Left colon (tissue), 2 donors: ENCODE results near the gene MEIS3. TPM values are rescaled to one million over a fixed set of nuclear protein-coding genes. Genes with fewer than 3 reads are reported as not detected.
"Not testable (repeated sequence)": the region's sequence is repeated elsewhere in the genome, so short reads cannot be mapped to it uniquely, and the experiment has no call there.

Experiments used
- ATAC-seq: fragments of 200-7000 bp; cut with Tn5 transposase; one replicate; pipeline ENCODE4 v1.9.1; 2020; ENCODE audit warnings: mild to moderate bottlenecking, moderate library complexity
- DNase-seq, 2 donors: peaks; one replicate each; pipeline ENCODE4 v3.0.0-alpha.2; 2020
- intact Hi-C, 2 donors: fragments of 100-400 bp; cut with DNase I in 1 of 2; cut with micrococcal nuclease in 1 of 2; formaldehyde crosslinking; loops; one replicate each; pipeline versions ENCODE4 v1.11.2 to v1.14.0; 2022; cut with DNase I, micrococcal nuclease
- total RNA-seq, 2 donors: library from RNA; stranded (reverse); fragmentation: NEBNext Ultra II Directional; extraction: Animal tissue kit (Norgen Biotek cat#: 25700); gene quantifications; one replicate each; pipeline ENCODE4 v1.2.1, GENCODE V29; 2021
- donor health status: DM: no; HTN: no; CAD: no.
- donor health status: DM: yes; HTN: yes; CAD: no.

Gene MEIS3
- total RNA-seq, 2 donors from 2014 or later, result 2.5 to 2.7 TPM

- DNase-seq (no peak), ATAC-seq (no peak)
- intact Hi-C loops, result loop anchor here in 1 of 2 donors (10.0 kb wide), 1 partner anchor 127 kb away; no protein-coding TSS in a partner anchor
Measured at GRCh38 chr19:47421244-47421786, 2.0 kb upstream of the MEIS3 start.

GRCh38 chr19:47419789-47420188 is 462 bp upstream of the MEIS3 start:
- intact Hi-C loops, result loop anchor here in 1 of 2 donors (10.0 kb wide), 1 partner anchor 125 kb away; no protein-coding TSS in a partner anchor
- no peak for ATAC-seq
- no peak for DNase-seq

GRCh38 chr19:47418692-47419029 is 666 bp downstream of the MEIS3 start:
- DNase-seq (no peak), ATAC-seq (no peak)
- intact Hi-C loops, result no loop called here

- intact Hi-C loops, result no loop called here
- DNase-seq (no peak), ATAC-seq (no peak)
Measured at GRCh38 chr19:47417746-47418691, 1.3 kb downstream of the MEIS3 start.

- intact Hi-C loops, result no loop called here
- DNase-seq, result no peak
- no peak for ATAC-seq
Measured at GRCh38 chr19:47417107-47417745, 2.1 kb downstream of the MEIS3 start.

- intact Hi-C loops, result no loop called here
- ATAC-seq, result no peak
- DNase-seq, result no peak
Measured at GRCh38 chr19:47416643-47416985, 2.7 kb downstream of the MEIS3 start.

- no peak for DNase-seq
- intact Hi-C loops, result no loop called here
- ATAC-seq, result no peak
Measured at GRCh38 chr19:47415953-47416642, 3.2 kb downstream of the MEIS3 start.

- ATAC-seq (peak; percentile 52), DNase-seq (no peak)
- intact Hi-C loops, result no loop called here
Measured at GRCh38 chr19:47414469-47414868, 4.9 kb downstream of the MEIS3 start.

GRCh38 chr19:47413941-47414340 is 5.4 kb downstream of the MEIS3 start:
- intact Hi-C loops, result no loop called here
- DNase-seq (no peak), ATAC-seq (no peak)

GRCh38 chr19:47411696-47412095 is 7.6 kb downstream of the MEIS3 start:
- ATAC-seq, DNase-seq, intact Hi-C loops: not testable (repeated sequence)

- DNase-seq (no peak), ATAC-seq (no peak)
- intact Hi-C loops, result no loop called here
Measured at GRCh38 chr19:47411101-47411500, 8.2 kb downstream of the MEIS3 start.

- DNase-seq, result no peak
- intact Hi-C loops, result no loop called here
- no peak for ATAC-seq
Measured at GRCh38 chr19:47408156-47408938, 11.0 kb downstream of the MEIS3 start.

GRCh38 chr19:47407417-47407774 is 11.9 kb downstream of the MEIS3 start:
- DNase-seq (no peak), ATAC-seq (no peak)
- intact Hi-C loops, result no loop called here

- intact Hi-C loops, result no loop called here
- no peak for DNase-seq
- ATAC-seq, result peak; percentile 23
Measured at GRCh38 chr19:47406711-47407416, 12.5 kb downstream of the MEIS3 start.

GRCh38 chr19:47405854-47406417 is 13.4 kb downstream of the MEIS3 start:
- intact Hi-C loops, result no loop called here
- no peak for DNase-seq
- ATAC-seq, result no peak

- intact Hi-C loops, result no loop called here
- ATAC-seq, result no peak
- DNase-seq, result no peak
Measured at GRCh38 chr19:47405197-47405550, 14.2 kb downstream of the MEIS3 start.

GRCh38 chr19:47404334-47405196 is 14.8 kb downstream of the MEIS3 start:
- intact Hi-C loops, result no loop called here
- ATAC-seq (no peak), DNase-seq (no peak)
